ENCODE measurements around the gene PPARA.

The PPARA gene

DNA sequence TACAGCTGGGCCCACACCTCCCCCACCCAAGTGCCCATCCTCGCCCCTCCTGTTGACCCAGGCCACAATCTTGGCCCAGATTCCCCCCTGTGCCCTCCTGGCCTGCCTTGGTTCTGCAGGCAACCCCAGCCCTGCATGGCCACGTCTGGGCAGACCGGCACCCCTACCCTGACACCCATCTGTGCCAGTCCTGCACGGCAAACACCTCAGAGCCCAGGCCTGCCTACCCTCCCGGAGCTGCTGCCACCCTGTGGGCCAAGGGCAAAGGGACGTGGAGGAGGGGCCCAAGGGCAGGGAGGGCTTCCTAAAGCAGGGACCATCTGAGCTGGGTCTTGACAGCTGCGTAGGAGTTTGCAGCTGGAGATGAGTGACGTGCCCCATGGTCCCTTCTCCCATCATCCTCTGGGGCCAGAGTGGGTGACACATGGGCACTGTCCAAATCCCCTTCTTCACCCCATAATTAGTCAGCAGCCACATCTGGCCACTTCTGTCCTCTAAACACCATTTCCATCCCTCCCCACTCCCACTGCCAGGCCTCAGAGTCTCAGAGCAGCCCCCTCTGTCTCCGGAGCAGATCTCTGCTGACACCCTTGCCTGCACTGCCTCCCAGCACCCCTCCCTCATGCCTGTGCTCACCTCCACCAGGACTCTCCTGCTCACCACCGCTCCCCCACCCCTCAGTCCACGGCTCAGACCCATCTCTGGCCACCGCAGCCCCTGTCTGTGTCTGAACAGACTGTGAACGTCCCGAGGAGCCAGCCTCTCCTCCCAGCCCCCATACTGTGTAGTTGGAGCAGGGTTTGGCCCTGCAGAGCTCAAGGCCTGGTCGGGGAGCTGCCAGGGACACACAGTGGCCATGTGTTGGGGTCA is 35.6 kb upstream of the PPARA start:
- DNase-seq, result no peak

DNA sequence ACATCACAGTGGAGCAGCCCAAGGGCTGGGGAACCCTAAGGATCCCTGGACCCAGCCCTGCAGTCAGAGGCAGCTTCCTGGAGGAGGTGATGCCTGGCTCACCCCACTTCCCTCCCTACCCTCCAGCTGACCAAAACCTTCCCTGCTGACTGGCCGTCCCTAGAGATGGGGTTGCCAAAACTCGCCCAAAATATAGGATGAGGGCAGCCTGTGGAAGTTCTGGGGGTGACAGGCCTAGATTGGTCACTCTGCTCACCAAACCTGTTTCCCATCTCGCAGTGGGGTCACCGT is 35.0 kb upstream of the PPARA start:
- DNase-seq, result no peak

- no peak for DNase-seq
These were observed 34.4 kb upstream of the PPARA start for GRCh38 chr22:46115755-46116490.

DNA sequence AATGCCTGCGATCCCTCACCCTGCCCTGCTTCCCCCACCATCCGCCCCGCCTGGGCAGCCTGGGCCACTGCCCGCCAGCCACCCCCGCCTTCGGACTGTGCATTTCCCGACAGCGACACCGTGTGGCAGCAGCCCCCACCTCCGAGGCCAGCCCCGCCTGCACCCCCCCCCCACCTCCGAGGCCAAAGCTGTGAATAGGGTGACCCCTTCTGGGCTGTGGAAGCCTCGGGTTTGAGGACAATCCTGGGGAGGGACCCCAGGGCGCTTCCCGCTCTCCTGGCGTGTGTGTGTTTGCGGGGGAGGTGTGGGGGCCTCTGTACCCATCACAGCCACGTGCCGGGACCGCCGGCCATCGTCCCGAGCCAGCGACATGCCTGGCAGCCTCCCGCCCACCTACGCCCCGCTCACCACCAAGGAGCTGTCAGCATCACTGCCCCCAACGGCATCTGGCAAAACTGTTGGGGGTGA is 33.8 kb upstream of the PPARA start:
- DNase-seq, result peak; percentile 59 to 88

DNA sequence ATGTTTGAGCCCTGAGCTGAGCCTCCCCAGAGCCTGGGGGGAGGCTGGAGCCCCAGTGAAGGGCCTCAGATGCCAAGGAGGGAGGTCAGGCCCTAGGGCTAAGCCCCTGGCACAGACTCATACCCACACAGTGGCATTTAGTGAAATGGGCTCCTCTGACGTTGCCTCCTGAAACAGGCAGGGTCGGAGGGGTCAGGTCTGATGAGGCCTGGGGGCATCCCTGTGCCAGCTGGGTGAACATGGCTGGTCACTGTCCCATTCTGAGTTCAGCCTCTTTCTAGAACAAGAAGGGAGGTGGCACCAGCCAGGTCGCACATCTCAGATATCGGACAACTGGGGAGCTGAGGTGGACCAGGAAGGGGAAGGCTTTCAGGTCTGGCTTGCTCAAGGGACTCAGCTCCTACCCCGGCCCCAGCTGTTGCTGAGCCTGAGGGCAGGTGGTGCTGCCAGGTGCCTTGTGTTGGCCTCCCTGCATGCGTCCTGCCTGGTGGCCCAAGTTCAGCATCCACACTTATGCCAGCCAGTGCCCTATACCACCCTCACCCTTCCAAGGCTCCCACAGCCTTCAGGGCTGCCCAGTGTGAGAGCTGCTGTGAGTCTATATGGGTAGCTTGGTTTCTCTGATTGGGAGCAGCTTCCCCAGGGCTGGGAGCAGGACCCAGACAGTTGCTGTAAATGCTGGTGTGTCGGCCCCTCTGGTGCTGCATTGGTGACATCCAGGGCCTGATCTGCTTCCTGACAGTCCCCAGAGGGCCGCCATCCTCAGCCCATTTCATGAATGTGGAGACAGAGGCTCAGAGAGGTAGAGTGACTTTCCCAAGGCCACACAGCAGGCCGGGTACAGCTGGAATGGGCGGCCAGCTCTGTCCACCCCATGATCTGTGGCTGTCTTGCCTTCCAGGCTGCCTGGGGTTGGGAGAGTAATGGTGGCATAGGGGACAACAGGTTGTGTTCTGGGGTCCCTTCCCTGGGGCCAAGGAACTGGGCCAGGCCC is 32.8 kb upstream of the PPARA start:
- no peak for DNase-seq

GRCh38 chr22:46119093-46119728 is 31.1 kb upstream of the PPARA start:
- DNase-seq, result no peak

DNA sequence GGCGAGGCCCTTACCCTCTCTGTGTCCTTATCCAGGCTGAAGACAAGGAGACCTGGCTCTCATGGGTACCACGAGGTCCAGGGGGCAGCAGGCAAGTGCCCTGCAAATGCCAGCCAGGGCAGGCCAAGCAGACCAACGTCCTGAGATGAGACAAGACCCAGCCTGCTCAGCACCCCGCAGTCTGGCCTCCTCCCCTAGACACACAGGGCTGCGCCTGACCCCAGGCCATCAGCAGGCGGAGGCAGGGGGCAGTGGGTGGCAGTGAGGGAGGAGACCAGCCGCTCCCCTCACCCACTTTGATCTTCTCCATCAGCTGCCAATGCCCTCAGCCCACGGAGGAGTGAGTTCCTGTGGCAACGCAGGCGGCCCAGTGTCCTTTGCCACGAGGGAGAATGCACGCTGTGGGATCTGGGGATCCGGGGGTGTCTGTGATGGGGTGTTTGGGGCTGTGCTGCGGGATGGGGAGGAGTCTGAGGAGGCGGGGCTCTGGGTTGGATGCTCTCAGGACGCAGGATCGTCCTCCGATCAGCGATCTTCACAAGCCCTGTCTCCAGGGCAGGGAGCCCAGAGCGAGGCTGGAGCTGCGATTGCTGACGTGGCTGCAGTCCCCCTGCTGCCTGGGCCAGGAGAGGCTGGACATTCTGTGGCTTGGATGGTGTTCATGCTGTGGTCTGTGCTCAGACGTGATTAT is 30.5 kb upstream of the PPARA start:
- no peak for DNase-seq

- no peak for DNase-seq
These were observed 29.9 kb upstream of the PPARA start for GRCh38 chr22:46120420-46120737.

- no peak for DNase-seq
These were observed 29.2 kb upstream of the PPARA start for GRCh38 chr22:46121079-46121478.

GRCh38 chr22:46121523-46122287 is 28.6 kb upstream of the PPARA start:
- no peak for DNase-seq

- peak in 1 of 2 experiments; percentile 74 for DNase-seq
These were observed 27.8 kb upstream of the PPARA start for GRCh38 chr22:46122511-46122971.

GRCh38 chr22:46122980-46123693 is 27.2 kb upstream of the PPARA start:
- no peak for DNase-seq

GRCh38 chr22:46123694-46124382 is 26.5 kb upstream of the PPARA start:
- DNase-seq, result no peak

GRCh38 chr22:46124383-46125144 is 25.8 kb upstream of the PPARA start:
- DNase-seq, result no peak

GRCh38 chr22:46125311-46125710 is 25.0 kb upstream of the PPARA start:
- no peak for DNase-seq

GRCh38 chr22:46125816-46126765 is 24.2 kb upstream of the PPARA start:
- DNase-seq, result no peak

- no peak for DNase-seq
These were observed 23.4 kb upstream of the PPARA start for GRCh38 chr22:46126853-46127385.

- no peak for DNase-seq
These were observed 22.8 kb upstream of the PPARA start for GRCh38 chr22:46127556-46127955.
